Activated naive CD4-positive, alpha-beta T cell treated with anti-CD3 and anti-CD28 coated beads, Interleukin-2, amount 10 ng/mL, durations not matched to agents 7 days and 5 days (primary cell): ENCODE data around the gene PLOD1.
"Not testable (repeated sequence)": the region's sequence is repeated elsewhere in the genome, so short reads cannot be mapped to it uniquely, and the experiment has no call there.

Experiments
- CTCF ChIA-PET: fragments of 350-600 bp; sonication (Branson Sonifier 250); formaldehyde crosslinking; loops from one replicate; lab custom pipeline; 2021; ENCODE audit warnings: antibody characterized with exemption; lab: Charles Lee
- DNase-seq: peaks from one replicate; pipeline ENCODE4 v3.0.0-alpha.2; 2020
- H3K27ac Mint-ChIP-seq: one replicate; pipeline ENCODE4 v1.8.0; 2021; ENCODE audit warnings: mild to moderate bottlenecking, moderate library complexity, mixed read lengths
- H3K27me3 Mint-ChIP-seq: one replicate; pipeline ENCODE4 v1.8.0; 2021; ENCODE audit warnings: mild to moderate bottlenecking, mixed read lengths
- H3K36me3 Mint-ChIP-seq: one replicate; pipeline ENCODE4 v1.8.0; 2021; ENCODE audit warnings: mixed read lengths
- H3K4me1 Mint-ChIP-seq: one replicate; pipeline ENCODE4 v1.8.0; 2021; ENCODE audit warnings: mixed read lengths
- H3K4me3 Mint-ChIP-seq: one replicate; pipeline ENCODE4 v1.8.0; 2021; ENCODE audit warnings: mild to moderate bottlenecking, moderate library complexity, mixed read lengths
- H3K9me3 Mint-ChIP-seq: one replicate; pipeline ENCODE4 v1.8.0; 2021; ENCODE audit warnings: mixed read lengths

Gene PLOD1

DNA sequence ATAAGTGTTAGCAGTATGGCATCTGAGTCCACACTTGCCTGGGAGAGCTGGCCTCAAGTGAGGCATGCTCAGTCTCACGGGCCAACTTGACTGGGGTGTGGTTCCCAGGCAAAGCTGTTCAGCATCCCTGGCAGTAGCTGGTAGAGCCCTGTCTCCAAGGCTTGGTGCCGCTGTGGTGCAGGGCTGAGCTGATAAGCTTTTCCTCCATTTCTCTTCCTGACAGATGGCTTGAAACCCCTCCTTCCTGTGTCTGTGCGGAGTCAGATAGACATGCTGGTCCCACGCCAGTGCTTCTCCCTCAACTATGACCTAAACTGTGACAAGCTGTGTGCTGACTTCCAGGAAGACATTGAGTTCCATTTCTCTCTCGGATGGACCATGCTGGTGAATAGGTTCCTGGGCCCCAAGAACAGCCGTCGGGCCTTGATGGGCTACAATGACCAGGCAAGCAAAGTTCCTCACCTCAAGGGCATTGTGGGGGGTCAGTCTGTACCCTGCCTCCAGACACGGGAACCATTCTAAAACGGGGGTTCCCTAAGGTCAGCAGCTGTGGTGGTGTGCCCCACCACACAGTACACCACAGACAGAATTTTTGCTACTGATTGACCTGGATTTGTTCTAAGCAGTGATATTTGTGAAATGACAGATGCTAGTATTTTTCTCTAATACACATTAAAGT is 71.1 kb downstream of the PLOD1 start:
- no peaks in the 10 kb centered on the region for H3K4me1 Mint-ChIP-seq
- CTCF ChIA-PET = interaction anchor here (1.6 kb wide), 1 partner anchor 25 kb away, joined by 4 read pairs; the partner anchor contains the start of gene MFN2

DNA sequence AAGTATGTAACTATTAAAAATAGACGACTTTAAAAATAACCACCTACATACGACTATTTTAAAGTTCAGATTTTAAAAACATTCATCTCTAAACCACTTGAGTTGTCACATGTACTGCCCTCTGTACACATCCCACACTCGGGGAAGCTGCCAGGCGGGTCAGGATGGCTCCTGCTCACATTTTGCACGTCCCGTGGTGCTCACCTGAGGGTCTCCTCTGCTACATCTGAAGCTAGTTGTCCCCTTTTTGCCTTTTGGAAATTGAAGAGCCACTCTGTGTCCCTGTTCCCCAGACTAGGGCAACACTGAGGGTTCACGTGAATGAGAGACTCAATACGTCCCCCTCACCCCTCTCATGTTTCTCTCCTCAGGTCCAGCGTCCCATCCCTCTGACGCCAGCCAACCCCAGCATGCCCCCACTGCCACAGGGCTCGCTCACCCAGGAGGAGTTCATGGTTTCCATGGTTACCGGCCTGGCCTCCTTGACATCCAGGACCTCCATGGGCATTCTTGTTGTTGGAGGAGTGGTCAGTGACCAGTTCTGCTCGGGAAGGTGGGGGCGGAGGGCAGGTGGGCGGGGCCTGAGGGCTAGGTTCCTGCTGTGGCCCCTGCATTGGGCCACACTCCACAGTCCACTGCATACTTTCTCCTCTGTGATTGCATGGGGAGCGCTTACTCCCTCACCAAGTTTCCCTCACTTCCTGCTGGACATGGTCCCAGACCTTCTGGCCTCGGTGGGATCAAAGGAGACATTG is 71.8 kb downstream of the PLOD1 start:
- Mint-ChIP-seq H3K27me3 (no peaks in the 10 kb centered on the region), H3K9me3 (no peaks in the 10 kb centered on the region), H3K27ac (no peak overlapping the region), H3K4me3 (no peak overlapping the region), H3K4me1 (no peaks in the 10 kb centered on the region), H3K36me3 (peaks cover 69% of the 10 kb centered on the region)
- CTCF ChIA-PET = interaction anchor here (1.0 to 1.6 kb wide), 2 partner anchors 8 to 26 kb away, joined by 3 to 4 read pairs; partner anchors contain the start of gene MFN2
- DNase-seq = no peak

More for the DNA sequence above, 71.1 kb downstream of the PLOD1 start:
- Mint-ChIP-seq H3K27ac (no peak overlapping the region), H3K27me3 (no peaks in the 10 kb centered on the region), H3K9me3 (no peaks in the 10 kb centered on the region), H3K4me3 (no peak overlapping the region), H3K36me3 (peaks cover 65% of the 10 kb centered on the region)
- DNase-seq = no peak

GRCh38 chr1:12007204-12007603 is 72.7 kb downstream of the PLOD1 start:
- Mint-ChIP-seq H3K4me1 (peaks cover 3% of the 10 kb centered on the region), H3K36me3 (peaks cover 68% of the 10 kb centered on the region), H3K27me3 (no peaks in the 10 kb centered on the region), H3K9me3 (no peaks in the 10 kb centered on the region), H3K4me3 (no peak overlapping the region), H3K27ac (no peak overlapping the region)
- CTCF ChIA-PET = interaction anchor here (1.0 kb wide), 1 partner anchor 9 kb away, joined by 3 read pairs; no protein-coding TSS in a partner anchor
- DNase-seq = no peak

DNA sequence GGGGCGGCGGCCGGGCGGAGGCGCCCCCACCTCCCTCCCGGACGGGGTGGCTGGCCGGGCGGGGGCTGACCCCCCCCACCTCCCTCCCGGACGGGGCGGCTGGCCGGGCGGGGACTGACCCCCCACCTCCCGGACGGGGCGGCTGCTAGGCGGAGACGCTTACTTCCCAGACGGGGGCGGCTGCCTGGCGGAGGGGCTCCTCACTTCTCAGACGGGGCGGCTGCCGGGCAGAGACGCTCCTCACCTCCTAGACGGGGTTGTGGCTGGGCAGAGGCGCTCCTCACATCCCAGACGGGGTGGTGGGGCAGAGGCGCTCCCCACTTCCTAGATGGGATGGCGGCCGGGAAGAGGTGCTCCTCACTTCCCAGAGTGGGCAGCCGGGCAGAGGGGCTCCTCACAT is 73.8 kb downstream of the PLOD1 start:
- H3K4me3 Mint-ChIP-seq, CTCF ChIA-PET, DNase-seq, H3K9me3 Mint-ChIP-seq, H3K27me3 Mint-ChIP-seq, H3K27ac Mint-ChIP-seq: not testable (repeated sequence)
- Mint-ChIP-seq H3K36me3 (peaks cover 70% of the 10 kb centered on the region), H3K4me1 (peaks cover 15% of the 10 kb centered on the region)

DNA sequence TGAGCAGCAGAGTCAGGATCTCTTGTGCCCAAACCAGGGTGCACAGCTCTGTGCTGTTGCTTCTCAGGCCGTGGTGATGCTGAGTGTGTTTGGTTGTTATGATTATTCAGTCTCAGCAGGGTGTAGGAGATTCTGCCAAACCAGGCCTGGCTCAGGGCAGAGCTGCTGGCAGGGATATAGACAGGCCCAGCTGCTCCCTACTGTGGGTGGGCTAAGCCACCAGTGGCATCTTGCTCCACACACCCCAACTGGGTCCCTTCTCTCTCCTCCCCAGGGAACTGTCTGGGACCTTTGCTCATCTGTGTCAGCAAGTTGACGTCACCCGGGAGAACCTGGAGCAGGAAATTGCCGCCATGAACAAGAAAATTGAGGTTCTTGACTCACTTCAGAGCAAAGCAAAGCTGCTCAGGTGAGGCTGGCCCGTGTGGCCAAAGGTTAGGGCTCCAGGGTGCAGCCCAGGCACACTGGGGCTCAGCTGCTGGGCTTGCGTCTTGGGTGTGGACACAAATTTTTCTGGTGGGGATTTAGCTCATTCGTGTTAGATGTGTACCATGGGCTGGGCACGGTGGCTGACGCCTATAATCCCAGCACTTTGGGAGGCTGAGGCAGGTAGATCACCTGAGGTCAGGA is 74.9 kb downstream of the PLOD1 start:
- H3K4me3 Mint-ChIP-seq = no peak overlapping the region
- H3K36me3 Mint-ChIP-seq = peaks cover 65% of the 10 kb centered on the region
- H3K27me3 Mint-ChIP-seq = no peaks in the 10 kb centered on the region
- DNase-seq = no peak
- H3K4me1 Mint-ChIP-seq = peaks cover 25% of the 10 kb centered on the region
- CTCF ChIA-PET = interaction anchor here (0.6 to 3.0 kb wide), 2 partner anchors 9 to 57 kb away, joined by 3 to 13 read pairs; no protein-coding TSS in a partner anchor
- H3K9me3 Mint-ChIP-seq = no peaks in the 10 kb centered on the region
- H3K27ac Mint-ChIP-seq = peak overlapping the region; percentile 33

GRCh38 chr1:12010746-12011570 is 76.4 kb downstream of the PLOD1 start:
- peaks cover 58% of the 10 kb centered on the region for H3K36me3 Mint-ChIP-seq
- CTCF ChIA-PET = interaction anchor here (1.3 to 3.0 kb wide), 3 partner anchors 10 to 69 kb away, joined by 4 to 13 read pairs (median 6); no protein-coding TSS in a partner anchor
- H3K4me1 Mint-ChIP-seq = peaks cover 35% of the 10 kb centered on the region
- H3K4me3 Mint-ChIP-seq = no peak overlapping the region
- DNase-seq = no peak
- H3K9me3 Mint-ChIP-seq = no peaks in the 10 kb centered on the region
- peak overlapping the region; percentile 24 for H3K27ac Mint-ChIP-seq
- no peaks in the 10 kb centered on the region for H3K27me3 Mint-ChIP-seq

GRCh38 chr1:12011998-12012397 is 77.5 kb downstream of the PLOD1 start:
- H3K4me1 Mint-ChIP-seq = peaks cover 37% of the 10 kb centered on the region
- no peak for DNase-seq
- no peaks in the 10 kb centered on the region for H3K9me3 Mint-ChIP-seq
- H3K27me3 Mint-ChIP-seq = no peaks in the 10 kb centered on the region
- peak overlapping the region; percentile 64 for H3K27ac Mint-ChIP-seq
- H3K36me3 Mint-ChIP-seq = peaks cover 53% of the 10 kb centered on the region
- H3K4me3 Mint-ChIP-seq = no peak overlapping the region
- CTCF ChIA-PET = interaction anchor here (1.3 to 3.0 kb wide), 3 partner anchors 10 to 68 kb away, joined by 4 to 13 read pairs (median 6); no protein-coding TSS in a partner anchor

DNA sequence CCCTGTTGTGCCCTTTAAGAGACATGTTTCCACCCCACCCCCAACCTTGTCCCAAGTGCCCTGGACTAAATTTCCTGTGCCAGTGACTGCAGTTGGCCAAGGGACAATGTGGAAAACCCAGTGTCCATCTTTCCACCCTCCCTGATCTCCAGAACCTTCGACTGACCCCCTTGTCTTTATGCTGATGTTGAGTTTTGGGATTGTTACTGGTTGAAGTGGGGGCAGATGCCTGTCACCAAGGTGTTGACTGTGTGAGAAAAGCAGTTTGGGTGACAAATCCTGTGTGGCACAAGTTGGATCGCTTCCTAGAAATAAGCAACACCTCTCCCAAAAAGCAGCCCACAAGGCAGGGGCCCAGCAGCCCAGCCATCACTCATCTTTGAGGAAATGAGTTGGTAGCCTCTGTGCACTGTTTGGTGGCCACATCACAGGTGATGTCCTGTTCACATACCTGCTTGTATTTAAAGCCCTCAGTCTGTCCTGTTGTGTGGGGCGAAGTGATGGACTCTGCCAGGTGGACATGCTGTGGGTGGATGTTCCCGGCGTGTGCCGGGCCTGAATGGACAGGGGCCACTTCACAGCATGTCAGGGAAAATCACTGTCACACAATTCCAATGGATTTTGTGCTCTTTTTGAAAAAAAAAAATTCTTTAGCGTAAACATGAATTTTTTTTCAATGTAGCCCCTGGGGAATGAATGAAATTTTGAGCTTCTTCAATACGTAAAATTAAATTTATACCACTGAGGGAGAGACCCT is 78.2 kb downstream of the PLOD1 start:
- no peak for DNase-seq
- Mint-ChIP-seq H3K27me3 (no peaks in the 10 kb centered on the region), H3K36me3 (peaks cover 47% of the 10 kb centered on the region), H3K4me3 (no peak overlapping the region), H3K27ac (peak overlapping the region; percentile 85), H3K9me3 (no peaks in the 10 kb centered on the region), H3K4me1 (peaks cover 37% of the 10 kb centered on the region)
- CTCF ChIA-PET = interaction anchor here (1.3 kb wide), 1 partner anchor 11 kb away, joined by 3 read pairs; no protein-coding TSS in a partner anchor

GRCh38 chr1:12014141-12014991 is 79.8 kb downstream of the PLOD1 start:
- Mint-ChIP-seq H3K27me3 (no peaks in the 10 kb centered on the region), H3K27ac (peak overlapping the region; percentile 85), H3K9me3 (no peaks in the 10 kb centered on the region), H3K4me1 (peaks cover 41% of the 10 kb centered on the region), H3K4me3 (peak overlapping the region; percentile 1), H3K36me3 (peaks cover 37% of the 10 kb centered on the region)
- DNase-seq = no peak
- CTCF ChIA-PET = interaction anchor here (0.9 to 1.3 kb wide), 2 partner anchors 13 to 14 kb away, joined by 3 read pairs; no protein-coding TSS in a partner anchor

DNA sequence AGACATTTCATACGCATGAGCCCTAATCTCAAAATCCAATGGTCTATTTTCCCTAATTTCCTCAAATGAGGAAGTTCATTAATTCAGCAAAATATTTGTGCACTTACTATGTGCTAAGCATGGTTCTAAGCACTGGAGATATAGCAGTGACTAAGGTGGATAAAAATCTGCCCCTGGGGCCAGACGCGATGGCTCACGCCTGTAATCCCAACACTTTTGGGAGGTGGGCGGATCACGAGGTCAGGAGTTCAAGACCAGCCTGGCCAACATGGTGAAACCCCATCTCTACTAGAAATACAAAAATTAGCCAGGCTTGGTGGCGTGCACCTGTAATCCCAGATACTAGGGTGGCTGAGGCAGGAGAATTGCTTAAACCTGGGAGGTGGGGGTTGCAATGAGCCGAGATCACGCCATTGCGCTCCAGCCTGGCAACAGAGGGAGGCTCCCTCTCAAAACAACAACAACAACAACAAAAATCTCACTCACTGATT is 80.5 kb downstream of the PLOD1 start:
- no peak for DNase-seq
- Mint-ChIP-seq H3K4me3 (no peak overlapping the region), H3K27me3 (no peaks in the 10 kb centered on the region), H3K36me3 (peaks cover 33% of the 10 kb centered on the region), H3K27ac (no peak overlapping the region), H3K4me1 (peaks cover 44% of the 10 kb centered on the region), H3K9me3 (no peaks in the 10 kb centered on the region)
- CTCF ChIA-PET = no interaction called here

GRCh38 chr1:12015499-12015898 is 81.0 kb downstream of the PLOD1 start:
- H3K4me3 Mint-ChIP-seq = no peak overlapping the region
- no peaks in the 10 kb centered on the region for H3K27me3 Mint-ChIP-seq
- H3K9me3 Mint-ChIP-seq = no peaks in the 10 kb centered on the region
- no peak overlapping the region for H3K27ac Mint-ChIP-seq
- CTCF ChIA-PET = interaction anchor here (1.1 kb wide), 1 partner anchor 38 kb away, joined by 3 read pairs; no protein-coding TSS in a partner anchor
- no peak for DNase-seq
- H3K4me1 Mint-ChIP-seq = peaks cover 48% of the 10 kb centered on the region
- peaks cover 30% of the 10 kb centered on the region for H3K36me3 Mint-ChIP-seq

DNA sequence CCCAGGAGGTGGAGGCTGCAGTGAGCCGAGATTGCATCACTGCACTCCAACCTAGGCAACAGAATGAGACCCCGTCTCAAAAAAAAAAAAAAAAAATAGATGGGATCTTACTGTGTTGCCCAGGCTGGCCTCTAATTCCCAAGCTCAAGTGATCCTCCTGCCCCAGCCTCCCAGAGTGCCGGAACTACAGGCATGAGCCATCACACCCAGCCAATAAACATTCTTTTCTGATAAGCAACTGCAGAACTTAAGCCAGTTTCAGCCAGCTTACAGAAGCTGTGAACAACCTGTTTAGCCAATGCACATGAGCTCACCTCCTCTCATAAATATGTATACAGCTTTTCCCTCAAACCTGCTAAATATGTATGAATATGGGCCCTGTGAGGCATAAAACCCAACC is 81.7 kb downstream of the PLOD1 start:
- no peaks in the 10 kb centered on the region for H3K9me3 Mint-ChIP-seq
- no peaks in the 10 kb centered on the region for H3K27me3 Mint-ChIP-seq
- no peak for DNase-seq
- peaks cover 52% of the 10 kb centered on the region for H3K4me1 Mint-ChIP-seq
- H3K27ac Mint-ChIP-seq = no peak overlapping the region
- peaks cover 23% of the 10 kb centered on the region for H3K36me3 Mint-ChIP-seq
- no peak overlapping the region for H3K4me3 Mint-ChIP-seq
- CTCF ChIA-PET = interaction anchor here (0.6 to 1.1 kb wide), 3 partner anchors 37 to 740 kb away, joined by 3 to 6 read pairs (median 3); no protein-coding TSS in a partner anchor
